OCI-LY7 (cell line): ENCODE results near the gene B4GALT4.
"Not testable (repeated sequence)": the region's sequence is repeated elsewhere in the genome, so short reads cannot be mapped to it uniquely, and the experiment has no call there.

Experiments
- EZH2phosphoT487 ChIP-seq: fragments of 200-600 bp; sonication (generic); IDR thresholded peaks from 2 replicates; pipeline ENCODE4 v1.6.1; 2018; ENCODE audit warnings: low read depth, borderline replicate concordance, mild to moderate bottlenecking, mixed run types, antibody characterized with exemption, low read length, moderate library complexity, mixed read lengths
- TF ChIP-seq, protein P1 (sequence below): fragments of 200-600 bp; sonication (generic); conservative IDR thresholded peaks from 2 replicates; pipeline ENCODE4 v1.5.1; 2014; ENCODE audit warnings: mild to moderate bottlenecking, antibody characterized with exemption, low read length, moderate library complexity, mixed read lengths

DNA sequence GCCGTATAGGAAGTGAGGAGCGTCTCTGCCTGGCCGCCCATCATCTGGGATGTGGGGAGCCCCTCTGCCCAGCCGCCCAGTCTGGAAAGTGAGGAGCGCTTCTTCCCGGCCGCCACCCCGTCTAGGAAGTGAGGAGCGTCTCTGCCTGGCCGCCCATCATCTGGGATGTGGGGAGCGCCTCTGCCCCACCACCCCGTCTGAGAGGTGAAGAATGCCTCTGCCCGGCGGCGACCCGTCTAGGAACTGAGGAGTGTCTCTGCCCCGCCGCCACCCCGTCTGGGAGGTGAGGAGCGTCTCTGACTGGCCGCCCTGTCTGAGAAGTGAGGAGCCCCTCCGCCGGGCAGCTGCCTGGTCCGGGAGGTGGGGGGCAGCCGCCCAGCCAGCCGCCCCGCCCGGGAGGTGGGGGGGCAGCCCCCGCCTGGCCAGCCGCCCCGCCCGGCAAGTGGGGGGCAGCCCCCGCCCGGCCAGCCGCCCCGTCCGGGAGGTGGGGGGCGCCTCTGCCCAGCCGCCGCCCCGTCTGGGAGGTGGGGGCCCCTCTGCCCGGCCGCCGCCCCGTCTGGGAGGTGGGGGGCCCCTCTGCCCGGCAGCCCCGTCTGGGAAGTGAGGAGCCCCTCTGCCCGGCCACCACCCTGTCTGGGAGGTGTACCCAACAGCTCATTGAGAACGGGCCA is 1.8 kb upstream of the B4GALT4 start:
- TF ChIP-seq, protein P1, sequence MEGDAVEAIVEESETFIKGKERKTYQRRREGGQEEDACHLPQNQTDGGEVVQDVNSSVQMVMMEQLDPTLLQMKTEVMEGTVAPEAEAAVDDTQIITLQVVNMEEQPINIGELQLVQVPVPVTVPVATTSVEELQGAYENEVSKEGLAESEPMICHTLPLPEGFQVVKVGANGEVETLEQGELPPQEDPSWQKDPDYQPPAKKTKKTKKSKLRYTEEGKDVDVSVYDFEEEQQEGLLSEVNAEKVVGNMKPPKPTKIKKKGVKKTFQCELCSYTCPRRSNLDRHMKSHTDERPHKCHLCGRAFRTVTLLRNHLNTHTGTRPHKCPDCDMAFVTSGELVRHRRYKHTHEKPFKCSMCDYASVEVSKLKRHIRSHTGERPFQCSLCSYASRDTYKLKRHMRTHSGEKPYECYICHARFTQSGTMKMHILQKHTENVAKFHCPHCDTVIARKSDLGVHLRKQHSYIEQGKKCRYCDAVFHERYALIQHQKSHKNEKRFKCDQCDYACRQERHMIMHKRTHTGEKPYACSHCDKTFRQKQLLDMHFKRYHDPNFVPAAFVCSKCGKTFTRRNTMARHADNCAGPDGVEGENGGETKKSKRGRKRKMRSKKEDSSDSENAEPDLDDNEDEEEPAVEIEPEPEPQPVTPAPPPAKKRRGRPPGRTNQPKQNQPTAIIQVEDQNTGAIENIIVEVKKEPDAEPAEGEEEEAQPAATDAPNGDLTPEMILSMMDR: not testable (repeated sequence)
- TF ChIP-seq EZH2phosphoT487: not testable (repeated sequence)
